ENCODE measurements around the gene NUBPL. TPM values are rescaled to one million over a fixed set of nuclear protein-coding genes. Genes with fewer than 3 reads are reported as not detected.
"Not testable (repeated sequence)": the region's sequence is repeated elsewhere in the genome, so short reads cannot be mapped to it uniquely, and the experiment has no call there.

The NUBPL gene
- total RNA-seq, 2 experiments from 2014 or later: 9.0 to 17.5 TPM

GRCh38 chr14:31613188-31613587 lies 52.0 kb downstream of the NUBPL start:
- no peak for DNase-seq (ENCODE audit: low spot score)
- CTCF ChIA-PET (ENCODE audit: unreplicated experiment): no interaction called here
- POLR2A ChIA-PET: interaction anchor here (0.6 kb wide), 1 partner anchor 196 kb away, joined by 3 read pairs; no protein-coding TSS in a partner anchor
- intact Hi-C loops (cut with micrococcal nuclease; ENCODE audit: unreplicated experiment): no loop called here
- Histone ChIP-seq H2AFZ (ENCODE audit: low read length) (no peak overlapping the region), H3K4me1 (ENCODE audit: insufficient read depth, low read length, poor library complexity, severe bottlenecking) (no peaks in the 10 kb centered on the region), H4K20me1 (ENCODE audit: insufficient read depth, low read length) (no peaks in the 10 kb centered on the region), H3K4me2 (ENCODE audit: low read length) (no peak overlapping the region), H3K4me3 (ENCODE audit: low read depth, low read length, poor library complexity, severe bottlenecking) (no peak overlapping the region), H3K79me2 (ENCODE audit: insufficient read depth, low read depth, low read length) (no peaks in the 10 kb centered on the region), H3K36me3 (ENCODE audit: insufficient read depth, low read length) (no peaks in the 10 kb centered on the region), H3K27ac (ENCODE audit: low read depth, low read length, poor library complexity, severe bottlenecking) (no peak overlapping the region), H3K9me2 (ENCODE audit: insufficient read depth, low read length) (no peaks in the 10 kb centered on the region), H3K9me3 (ENCODE audit: low read length) (no peaks in the 10 kb centered on the region)
- TF ChIP-seq, protein P1, sequence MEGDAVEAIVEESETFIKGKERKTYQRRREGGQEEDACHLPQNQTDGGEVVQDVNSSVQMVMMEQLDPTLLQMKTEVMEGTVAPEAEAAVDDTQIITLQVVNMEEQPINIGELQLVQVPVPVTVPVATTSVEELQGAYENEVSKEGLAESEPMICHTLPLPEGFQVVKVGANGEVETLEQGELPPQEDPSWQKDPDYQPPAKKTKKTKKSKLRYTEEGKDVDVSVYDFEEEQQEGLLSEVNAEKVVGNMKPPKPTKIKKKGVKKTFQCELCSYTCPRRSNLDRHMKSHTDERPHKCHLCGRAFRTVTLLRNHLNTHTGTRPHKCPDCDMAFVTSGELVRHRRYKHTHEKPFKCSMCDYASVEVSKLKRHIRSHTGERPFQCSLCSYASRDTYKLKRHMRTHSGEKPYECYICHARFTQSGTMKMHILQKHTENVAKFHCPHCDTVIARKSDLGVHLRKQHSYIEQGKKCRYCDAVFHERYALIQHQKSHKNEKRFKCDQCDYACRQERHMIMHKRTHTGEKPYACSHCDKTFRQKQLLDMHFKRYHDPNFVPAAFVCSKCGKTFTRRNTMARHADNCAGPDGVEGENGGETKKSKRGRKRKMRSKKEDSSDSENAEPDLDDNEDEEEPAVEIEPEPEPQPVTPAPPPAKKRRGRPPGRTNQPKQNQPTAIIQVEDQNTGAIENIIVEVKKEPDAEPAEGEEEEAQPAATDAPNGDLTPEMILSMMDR (conservative IDR thresholded peaks at IDR 0.05; ENCODE audit: low read length): no peak
- no TSS peak for BruUV-seq (replicated peaks)

DNA sequence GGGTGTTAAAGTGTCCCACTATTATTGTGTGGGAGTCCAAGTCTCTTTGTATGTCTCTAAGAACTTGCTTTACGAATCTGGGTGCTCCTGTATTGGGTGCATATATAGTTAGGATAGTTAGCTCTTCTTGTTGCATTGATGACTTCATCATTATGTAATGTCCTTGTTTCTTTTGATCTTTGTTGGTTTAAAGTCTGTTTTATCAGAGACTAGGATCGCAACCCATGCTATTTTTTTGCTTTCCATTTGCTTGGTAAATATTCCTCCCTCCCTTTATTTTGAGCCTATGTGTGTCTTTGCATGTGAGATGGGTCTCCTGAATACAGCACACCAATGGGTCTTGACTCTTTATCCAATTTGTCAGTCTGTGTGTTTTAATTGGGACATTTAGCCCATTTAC lies 57.7 kb downstream of the NUBPL start:
- H4K20me1 ChIP-seq (ENCODE audit: insufficient read depth, low read length); H3K9me2 ChIP-seq (ENCODE audit: insufficient read depth, low read length); H3K4me2 ChIP-seq (ENCODE audit: low read length); H3K4me1 ChIP-seq (ENCODE audit: insufficient read depth, low read length, poor library complexity, severe bottlenecking); CTCF ChIA-PET (ENCODE audit: unreplicated experiment); H3K4me3 ChIP-seq (ENCODE audit: low read depth, low read length, poor library complexity, severe bottlenecking); H2AFZ ChIP-seq (ENCODE audit: low read length); POLR2A ChIA-PET; H3K36me3 ChIP-seq (ENCODE audit: insufficient read depth, low read length); BruUV-seq (replicated peaks); H3K9me3 ChIP-seq (ENCODE audit: low read length); H3K79me2 ChIP-seq (ENCODE audit: insufficient read depth, low read depth, low read length); intact Hi-C loops (cut with micrococcal nuclease; ENCODE audit: unreplicated experiment); H3K27ac ChIP-seq (ENCODE audit: low read depth, low read length, poor library complexity, severe bottlenecking); DNase-seq (ENCODE audit: low spot score): not testable (repeated sequence)

- TF ChIP-seq, protein P1 (conservative IDR thresholded peaks at IDR 0.05; ENCODE audit: low read length): no peak
- no peak for TF ChIP-seq EZH2phosphoT487 (IDR thresholded peaks at IDR 0.05; ENCODE audit: borderline replicate concordance, low read depth, low read length)
- Histone ChIP-seq H3K4me2 (ENCODE audit: low read length) (no peak overlapping the region), H3K36me3 (ENCODE audit: insufficient read depth, low read length) (no peaks in the 10 kb centered on the region; the same call in 1 of the 2 replicates), H3K9me3 (ENCODE audit: low read length) (peaks cover 5% of the 10 kb centered on the region; the same call in 1 of the 2 replicates), H3K4me3 (ENCODE audit: low read depth, low read length, poor library complexity, severe bottlenecking) (no peak overlapping the region), H2AFZ (ENCODE audit: low read length) (no peak overlapping the region), H3K27ac (ENCODE audit: low read depth, low read length, poor library complexity, severe bottlenecking) (no peak overlapping the region), H3K4me1 (ENCODE audit: insufficient read depth, low read length, poor library complexity, severe bottlenecking) (no peaks in the 10 kb centered on the region), H3K9me2 (ENCODE audit: insufficient read depth, low read length) (no peaks in the 10 kb centered on the region), H3K79me2 (ENCODE audit: insufficient read depth, low read depth, low read length) (no peaks in the 10 kb centered on the region), H4K20me1 (ENCODE audit: insufficient read depth, low read length) (no peaks in the 10 kb centered on the region)
- CTCF ChIA-PET (ENCODE audit: unreplicated experiment): no interaction called here
- no peak for DNase-seq (ENCODE audit: low spot score)
- no TSS peak for BruUV-seq (replicated peaks)
- POLR2A ChIA-PET: no interaction called here
- intact Hi-C loops (cut with micrococcal nuclease; ENCODE audit: unreplicated experiment): no loop called here
Measured at GRCh38 chr14:31619440-31619839, 58.2 kb downstream of the NUBPL start.

- DNase-seq (ENCODE audit: low spot score); H3K9me3 ChIP-seq (ENCODE audit: low read length); H3K27ac ChIP-seq (ENCODE audit: low read depth, low read length, poor library complexity, severe bottlenecking); H3K4me3 ChIP-seq (ENCODE audit: low read depth, low read length, poor library complexity, severe bottlenecking); H3K4me1 ChIP-seq (ENCODE audit: insufficient read depth, low read length, poor library complexity, severe bottlenecking); H4K20me1 ChIP-seq (ENCODE audit: insufficient read depth, low read length); intact Hi-C loops (cut with micrococcal nuclease; ENCODE audit: unreplicated experiment); H2AFZ ChIP-seq (ENCODE audit: low read length); BruUV-seq (replicated peaks); H3K36me3 ChIP-seq (ENCODE audit: insufficient read depth, low read length); H3K79me2 ChIP-seq (ENCODE audit: insufficient read depth, low read depth, low read length); H3K9me2 ChIP-seq (ENCODE audit: insufficient read depth, low read length); H3K4me2 ChIP-seq (ENCODE audit: low read length); CTCF ChIA-PET (ENCODE audit: unreplicated experiment); POLR2A ChIA-PET: not testable (repeated sequence)
Measured at GRCh38 chr14:31620898-31621297, 59.7 kb downstream of the NUBPL start.
